ENCODE data around the gene TMEM132D.

The TMEM132D gene

DNA sequence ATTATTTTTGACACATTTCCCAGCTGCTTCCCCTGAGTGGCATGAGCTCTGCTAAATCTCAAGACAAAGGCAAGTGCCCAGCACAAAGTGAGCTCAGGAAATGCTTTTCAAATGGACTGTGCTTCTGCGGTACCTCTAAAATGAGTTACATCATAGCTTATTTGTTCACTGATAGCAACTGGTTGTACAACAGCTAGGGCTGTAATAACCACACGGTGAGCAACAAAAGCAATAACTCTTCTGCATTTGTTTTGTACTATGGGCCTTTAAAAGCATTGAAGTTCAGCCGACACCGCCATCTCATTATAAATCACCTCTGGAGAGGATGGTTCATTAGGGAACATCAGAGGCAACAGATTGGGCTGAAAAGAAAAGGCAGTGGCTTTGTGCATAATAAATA, 575.6 kb downstream of the TMEM132D start:
- peak; percentile 42 to 43 for DNase-seq

DNA sequence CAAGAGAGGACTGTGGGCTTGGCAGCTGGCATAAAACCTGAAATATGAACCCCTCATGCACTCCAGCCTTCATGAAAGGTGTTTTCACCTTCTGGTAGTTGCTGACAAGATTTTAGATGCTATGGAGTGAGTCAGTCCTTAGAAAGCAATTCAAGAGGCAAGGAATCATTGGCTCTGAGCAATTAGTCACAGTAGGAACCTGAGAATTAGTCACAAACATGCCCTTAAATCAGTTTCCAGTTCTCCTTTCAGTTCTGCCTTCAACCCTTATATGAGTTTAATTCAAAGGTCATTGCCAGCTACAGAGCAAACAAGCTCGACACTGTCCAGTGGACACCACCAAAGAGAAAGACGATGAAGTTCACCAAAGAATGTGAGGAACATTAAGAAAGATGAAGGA, 578.3 kb downstream of the TMEM132D start:
- DNase-seq, result peak; percentile 22 to 45

DNA sequence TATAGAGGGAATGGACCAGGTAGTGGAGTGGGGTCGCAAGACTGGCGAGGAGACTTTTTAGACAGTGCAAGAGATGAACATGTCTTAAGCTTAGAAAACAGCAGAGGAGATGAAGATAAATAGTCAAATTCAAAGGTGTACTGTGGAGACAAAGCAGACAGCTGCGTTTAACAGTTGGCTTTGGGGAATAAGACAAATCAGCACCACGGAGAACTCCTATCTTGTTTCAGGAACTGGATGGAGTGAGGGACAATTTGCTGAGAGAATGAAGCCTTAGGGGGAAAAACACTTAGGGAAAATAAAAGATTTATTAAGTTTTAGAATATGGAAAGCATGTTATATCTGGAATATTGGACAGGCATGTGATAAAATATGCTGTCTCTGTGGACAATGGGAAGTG, 591.8 kb downstream of the TMEM132D start:
- no peak for DNase-seq

DNA sequence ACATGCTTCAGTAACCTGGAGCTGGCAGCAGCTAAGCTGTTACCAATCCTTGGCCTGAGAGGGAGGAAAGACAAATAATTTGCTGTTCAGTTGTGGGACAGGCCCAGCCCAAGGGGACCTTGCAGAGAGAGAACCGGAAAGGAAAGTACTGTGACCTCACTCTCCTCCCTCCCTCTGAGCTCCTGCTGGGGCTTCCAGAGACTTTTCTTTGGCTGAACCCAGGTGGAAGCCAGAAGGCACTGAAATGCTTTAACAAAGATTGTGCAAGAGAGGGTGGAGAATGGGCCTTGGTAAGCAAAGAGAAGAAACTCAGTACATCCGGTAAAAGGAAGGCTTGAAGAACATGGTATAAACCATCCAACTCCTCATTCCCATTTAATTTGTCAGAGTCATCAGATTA, 593.5 kb downstream of the TMEM132D start:
- DNase-seq, result no peak

DNA sequence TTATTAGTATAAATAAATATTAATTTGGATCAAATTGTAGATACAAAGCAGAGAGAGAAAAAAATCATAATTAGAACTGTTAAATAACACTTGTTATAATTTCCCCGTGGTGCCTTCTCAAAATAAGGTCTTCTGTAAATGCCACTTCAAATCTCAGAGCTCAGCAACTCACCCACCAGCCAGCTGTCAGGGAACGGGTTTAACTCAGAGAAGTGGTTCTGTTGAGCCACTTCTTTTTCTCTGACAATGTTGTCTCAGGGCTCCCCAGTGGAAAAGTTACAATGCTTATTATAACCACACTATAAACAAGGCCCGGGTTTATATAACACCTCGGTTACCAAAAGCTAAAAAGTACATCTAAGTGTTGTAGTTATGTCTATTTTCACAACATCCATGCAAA, 598.0 kb downstream of the TMEM132D start:
- no peak for DNase-seq

DNA sequence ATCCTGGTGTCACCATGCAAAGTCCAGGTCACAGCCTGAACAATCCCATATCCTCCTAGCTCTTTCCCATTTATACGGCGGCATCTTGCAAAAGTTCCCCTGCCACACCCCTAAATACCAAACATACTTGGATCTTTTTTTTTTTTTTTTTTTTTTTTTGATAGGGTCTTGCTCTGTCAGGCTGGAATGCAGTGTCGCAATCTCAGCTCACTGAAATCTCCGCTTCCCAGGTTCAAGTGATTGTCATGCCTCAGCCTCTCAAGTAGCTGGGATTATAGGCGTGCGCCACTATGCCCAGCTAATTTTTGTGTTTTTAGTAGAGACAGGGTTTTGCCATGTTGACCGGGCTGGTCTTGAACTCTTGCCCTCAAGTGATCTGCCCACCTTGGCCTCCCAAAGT, 599.3 kb downstream of the TMEM132D start:
- DNase-seq, result no peak

DNA sequence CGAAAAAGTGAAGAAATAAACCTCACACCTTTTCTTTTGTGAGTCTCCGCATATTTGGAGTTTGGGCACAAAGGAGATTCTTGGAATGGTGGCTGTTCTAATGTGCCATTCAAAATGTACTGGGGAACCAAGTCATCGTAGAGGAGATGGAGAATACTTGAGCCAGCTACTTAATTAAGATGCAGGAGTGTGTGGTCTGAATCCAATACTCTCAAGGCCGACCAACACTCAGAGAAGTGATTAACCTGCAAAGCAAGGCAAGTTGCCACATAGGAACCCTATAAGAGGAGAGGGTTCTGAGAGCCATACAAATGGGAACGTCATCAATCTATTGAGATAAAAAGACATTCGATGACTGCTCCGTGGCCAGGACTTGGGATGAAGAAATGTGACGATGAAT, 603.8 kb downstream of the TMEM132D start:
- DNase-seq, result no peak

DNA sequence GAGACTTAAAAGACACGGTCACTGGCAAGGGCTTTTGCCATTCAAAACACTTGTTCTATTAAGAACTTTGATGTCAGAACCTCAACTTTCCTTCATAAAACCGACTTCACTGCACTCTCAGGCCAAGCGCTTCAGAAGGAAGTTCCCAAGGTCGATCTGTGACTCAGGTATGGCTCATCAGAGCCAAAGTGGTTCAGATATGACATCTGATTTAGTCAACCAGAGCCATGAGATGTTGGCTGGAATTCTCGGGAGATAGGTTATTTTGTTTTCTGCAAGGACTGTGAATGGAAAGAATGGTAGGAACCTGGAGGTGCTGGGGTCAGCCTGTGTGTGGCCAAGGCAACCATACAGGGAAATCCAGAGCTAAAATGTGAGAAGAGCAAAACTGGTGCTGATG, 604.9 kb downstream of the TMEM132D start:
- no peak for DNase-seq

DNA sequence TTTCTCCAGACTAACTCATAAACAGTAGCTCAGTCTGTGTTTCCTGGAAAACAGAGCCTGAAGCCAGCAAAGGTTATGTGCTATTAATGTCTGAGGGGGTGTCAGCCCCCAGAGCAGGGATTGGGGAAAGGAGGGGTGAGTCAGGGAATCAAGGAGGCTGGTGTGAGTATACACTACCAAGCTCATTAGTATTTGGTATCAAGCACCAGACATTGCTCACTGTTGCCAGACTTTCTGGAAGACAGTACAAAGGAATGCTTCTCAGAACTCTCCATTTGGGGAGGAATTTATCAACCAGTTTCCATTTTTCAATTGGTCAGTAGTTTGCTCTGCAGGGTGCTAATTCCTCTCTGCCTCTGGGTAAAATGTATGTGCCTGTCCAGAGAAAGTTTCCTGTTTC, 607.2 kb downstream of the TMEM132D start:
- no peak for DNase-seq

DNA sequence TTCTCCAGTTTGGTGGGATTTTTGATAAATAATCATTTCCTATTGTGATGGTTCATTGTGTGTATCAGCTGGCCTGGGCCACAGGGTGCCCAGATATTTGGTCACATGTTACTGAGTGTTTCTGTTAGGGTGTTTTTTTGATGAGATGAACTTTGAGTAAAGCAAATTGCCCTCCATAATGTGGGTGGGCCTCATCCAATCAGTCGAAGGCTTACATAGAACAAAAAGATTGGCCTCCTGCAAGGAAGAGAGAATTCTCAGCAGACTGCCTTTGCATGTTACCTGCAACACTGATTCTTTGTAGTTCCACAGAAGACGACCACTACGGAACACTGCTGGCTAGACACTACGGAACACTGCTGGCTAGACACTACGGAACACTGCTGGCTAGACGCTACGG, 609.0 kb downstream of the TMEM132D start:
- DNase-seq, result no peak

DNA sequence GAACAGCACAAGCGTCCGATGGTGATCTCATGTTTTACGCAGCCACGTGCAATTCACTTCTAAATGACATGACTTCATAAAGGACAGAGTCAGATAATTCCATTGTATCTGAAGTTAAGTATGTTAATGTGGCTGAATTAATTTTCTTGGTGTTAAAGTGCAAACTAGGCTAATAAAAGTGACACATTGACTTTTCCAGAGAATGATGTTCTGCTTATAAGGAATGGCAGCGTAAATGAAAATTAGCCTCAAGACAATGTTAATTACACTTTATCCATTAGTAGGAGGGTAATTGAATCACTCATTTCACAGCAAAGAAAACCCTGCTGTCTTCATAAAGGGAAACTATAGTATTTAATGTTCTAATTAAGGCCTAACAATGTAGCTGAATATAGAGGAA, 624.1 kb downstream of the TMEM132D start:
- DNase-seq, result no peak

DNA sequence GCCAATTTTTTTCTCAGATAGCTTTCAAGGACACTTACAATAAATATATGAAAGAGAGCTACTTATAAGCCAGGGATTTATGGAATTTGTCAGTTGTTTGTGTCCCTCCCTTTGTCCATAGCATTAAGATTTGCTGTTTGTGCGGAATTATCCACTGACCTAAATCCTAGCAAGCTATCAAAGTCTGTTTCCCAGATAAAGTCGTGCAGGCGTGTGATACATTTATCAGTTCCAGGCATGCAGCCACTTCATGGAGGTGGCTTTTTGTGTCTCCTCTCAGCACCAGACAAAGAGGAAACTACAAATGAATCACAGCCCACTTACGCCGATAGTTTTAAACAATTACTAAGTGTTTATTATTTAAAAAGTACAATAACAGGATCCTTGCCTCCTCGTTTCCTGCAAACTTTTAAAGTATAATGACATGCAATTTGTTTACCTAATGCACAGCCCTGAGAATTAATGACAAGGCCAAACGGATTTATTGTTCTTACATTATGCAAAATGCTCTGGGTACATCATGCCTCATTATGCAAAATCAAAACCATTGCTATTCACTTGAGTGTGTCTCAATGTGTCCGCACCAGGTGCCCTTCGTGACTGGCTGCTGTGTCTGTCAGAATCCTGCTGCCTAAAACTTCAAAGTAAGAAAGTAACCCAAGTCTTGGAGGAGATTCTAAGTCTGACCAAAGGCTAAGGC, 627.3 kb downstream of the TMEM132D start:
- no peak for DNase-seq

DNA sequence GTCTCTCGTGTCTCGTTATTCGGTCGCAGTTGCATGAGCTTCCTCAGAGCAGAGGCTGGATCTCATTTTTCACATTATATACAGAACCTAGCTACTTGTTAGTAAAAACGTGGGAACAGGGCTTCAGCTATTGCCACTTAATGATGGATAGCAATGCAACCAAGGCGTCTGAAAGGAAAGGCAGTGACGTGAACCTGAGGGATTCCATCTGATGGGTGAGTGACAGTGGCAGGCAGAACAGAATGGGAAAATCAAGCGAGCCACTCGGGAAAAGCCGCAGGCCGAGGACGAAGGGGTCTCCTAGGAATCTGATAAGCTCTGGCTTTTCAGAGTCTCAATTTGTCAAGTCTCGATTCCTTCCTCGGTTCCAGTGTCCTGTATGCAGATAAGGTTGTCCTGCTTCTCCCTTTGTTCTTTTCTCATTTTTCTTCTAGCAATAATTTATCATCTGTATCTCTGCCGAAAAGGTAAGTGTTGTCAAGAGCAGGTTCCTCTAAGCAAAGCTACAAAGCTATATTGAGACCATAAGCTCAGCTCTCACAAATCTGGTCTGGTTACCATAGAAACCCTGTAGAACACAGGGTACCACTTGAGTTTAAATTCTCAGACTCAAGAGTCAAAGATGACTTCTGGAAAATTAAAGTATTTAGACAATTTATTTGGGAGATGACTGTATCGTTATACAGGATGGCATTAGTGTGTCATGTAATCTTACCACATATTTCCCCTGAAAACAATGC, 633.9 kb downstream of the TMEM132D start:
- no peak for DNase-seq

DNA sequence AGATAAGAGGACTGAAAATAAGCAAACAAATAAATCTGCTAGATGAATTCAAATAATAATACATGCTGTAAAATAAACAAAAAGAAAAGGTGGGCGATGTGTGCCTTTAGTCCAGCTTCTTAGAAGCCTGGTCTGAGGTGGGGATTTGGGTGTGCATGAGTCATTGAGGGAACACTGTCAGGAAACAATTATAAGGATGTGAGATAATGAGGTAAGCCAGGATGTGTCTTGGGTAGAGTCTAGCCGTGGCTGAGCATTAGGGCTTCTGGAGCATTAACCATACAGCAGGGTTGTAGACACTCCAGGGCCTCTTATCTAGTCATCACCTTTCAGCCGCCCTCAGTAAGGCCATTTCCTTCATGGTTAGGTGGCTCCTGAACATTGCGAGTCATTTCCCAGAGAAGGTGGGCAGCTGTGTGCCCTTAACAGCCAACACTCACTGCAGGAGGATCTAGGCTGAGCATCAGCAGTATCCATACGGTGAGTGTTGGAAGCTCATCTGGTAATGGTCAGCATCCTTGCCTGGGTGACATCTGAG, 645.0 kb downstream of the TMEM132D start:
- DNase-seq, result no peak

DNA sequence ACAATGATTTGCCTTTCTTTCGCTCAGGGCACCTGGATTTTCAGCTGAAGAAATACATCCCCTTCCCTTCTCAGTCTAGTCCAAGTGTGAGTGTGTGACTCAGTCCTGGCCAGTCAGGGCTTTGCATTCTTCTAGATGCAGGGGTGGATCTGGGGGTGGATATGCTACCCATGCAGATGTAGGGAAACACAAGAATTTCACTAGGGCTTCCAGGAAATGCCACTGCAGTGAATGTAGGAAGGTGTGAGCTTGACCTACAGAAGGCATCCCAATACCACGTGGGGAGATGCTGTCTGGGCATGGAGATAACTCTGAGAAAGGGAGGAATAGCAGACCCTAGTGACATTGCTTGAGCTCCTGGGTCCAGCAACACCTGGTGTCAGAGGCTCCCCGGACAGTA, 646.3 kb downstream of the TMEM132D start:
- no peak for DNase-seq

DNA sequence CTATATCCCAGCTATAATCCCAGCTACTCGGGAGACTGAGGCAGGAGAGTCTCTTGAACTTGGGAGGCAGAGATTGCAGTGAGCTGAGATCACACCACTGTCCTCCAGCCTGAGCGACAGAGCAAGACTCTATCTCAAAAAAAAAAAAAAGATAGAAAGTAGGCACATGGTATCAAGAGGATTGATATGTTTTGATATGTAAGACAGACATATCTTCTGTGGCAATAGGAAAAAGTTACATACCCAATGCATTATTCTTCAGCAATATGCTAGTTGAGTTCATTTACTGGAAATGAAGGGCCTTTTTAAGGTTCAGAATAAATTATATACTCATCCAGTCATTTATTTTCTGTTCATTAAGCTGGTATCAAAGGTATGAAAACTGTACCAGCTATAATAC, 657.2 kb downstream of the TMEM132D start:
- DNase-seq, result no peak

DNA sequence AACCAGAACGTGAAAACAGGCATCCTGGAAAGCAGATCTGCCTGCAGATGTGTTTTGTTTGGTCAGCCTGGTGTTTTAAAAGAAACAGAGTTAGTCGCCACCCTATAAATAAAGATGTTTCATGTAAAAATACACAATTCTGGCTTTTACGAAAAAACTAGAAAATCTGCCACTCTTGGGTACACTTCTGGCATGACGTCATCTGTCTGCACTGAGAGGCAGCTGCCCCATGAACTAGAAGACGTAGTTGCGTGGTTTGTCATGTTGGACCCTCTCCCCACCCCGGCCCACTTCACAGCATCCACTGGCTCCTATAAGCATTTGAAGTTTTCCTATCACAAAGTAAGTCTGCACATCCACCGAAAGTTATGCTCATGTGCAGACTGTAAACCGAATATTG, 658.1 kb downstream of the TMEM132D start:
- DNase-seq, result no peak

DNA sequence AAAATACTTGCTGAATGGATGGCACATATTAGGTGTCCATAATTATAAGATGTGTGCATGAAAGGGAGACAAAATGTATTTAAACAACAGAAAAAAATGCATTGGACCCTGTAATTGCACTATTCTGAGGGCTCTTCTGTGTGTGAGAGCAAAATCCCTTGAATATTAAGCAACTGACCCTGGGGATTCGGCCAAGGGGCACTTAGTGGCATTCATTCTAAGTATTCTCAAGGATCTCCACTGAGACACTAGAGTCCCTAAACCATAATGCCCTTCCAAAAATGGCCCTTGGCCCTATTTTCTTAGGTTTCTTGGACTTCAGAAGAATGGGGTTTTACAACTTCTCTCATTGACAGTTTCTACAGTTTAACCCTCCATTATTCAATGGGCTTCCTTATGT, 662.0 kb downstream of the TMEM132D start:
- no peak for DNase-seq

DNA sequence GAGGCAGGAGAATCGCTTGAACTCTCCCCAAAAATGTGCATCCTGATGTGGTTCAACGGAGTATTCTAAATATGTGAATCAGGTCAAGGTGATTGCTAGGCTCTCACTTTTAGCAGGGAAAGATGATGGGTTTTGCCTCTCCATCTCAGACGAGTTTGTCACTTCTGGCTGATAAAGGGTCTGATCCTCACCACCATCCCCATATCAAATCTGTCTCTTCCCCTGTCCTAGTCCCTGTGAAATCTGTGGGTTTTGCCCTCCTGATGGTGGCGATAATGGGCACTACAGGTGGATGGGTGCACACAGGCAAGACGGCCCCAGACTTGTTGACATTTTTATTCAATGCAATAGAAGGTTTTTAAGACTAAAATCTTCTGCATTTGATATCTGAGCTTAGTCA, 665.9 kb downstream of the TMEM132D start:
- no peak for DNase-seq

DNA sequence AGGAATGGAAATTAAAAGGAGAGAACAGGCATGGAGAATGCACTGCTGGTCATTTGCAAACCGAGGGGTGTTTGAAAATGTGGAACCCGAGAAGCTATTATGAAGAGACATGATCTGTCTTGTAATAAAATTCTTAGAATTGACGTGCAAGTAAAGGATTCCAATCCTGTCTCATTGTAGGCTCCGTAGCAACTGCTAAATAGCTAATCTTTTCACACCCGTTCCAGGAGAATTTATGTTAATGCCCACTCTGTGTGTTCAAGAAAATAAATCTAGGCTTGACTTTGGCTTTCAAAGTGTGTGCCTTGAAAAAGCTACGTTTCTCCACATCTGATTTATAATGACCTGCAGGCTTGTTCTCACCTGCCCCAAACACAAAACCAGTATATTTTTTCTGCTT, 669.6 kb downstream of the TMEM132D start:
- no peak for DNase-seq

DNA sequence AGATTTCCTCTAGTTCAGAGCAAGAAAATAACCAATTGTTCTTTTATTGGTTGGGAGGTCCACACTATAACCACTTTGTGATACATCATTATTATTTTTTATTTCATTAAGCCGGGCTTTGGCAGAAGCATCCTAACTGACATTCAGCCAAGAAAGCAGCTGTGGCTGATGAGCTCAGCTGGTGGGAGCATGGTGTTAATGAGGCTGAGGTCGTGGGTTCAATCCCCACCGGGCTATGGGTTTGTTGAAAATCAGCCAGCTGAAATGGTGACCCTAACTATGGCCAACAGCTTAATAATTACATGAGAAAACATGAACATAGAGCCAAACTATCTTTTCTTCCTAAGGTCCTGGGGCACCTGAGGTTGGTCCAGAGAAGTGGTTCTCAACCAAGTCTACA, 672.3 kb downstream of the TMEM132D start:
- DNase-seq, result no peak

DNA sequence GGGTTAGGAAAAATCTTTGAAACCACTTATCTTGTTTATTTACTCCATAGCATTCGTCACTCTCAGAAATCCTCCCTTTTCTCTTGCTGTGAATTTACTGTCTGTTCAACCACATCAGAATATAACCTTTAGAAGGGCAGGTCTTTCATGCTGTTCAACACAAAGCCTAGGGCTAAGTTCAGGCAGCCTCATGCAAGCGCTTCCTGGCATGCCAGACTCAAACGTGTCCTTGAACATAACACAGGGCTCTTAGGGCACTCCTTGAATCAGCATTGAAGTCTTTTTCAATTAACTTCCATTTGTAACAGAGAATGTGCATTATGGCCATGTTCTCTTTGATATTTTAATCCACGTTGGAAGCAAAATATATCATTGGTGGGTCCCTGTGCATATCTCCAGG, 672.8 kb downstream of the TMEM132D start:
- no peak for DNase-seq

DNA sequence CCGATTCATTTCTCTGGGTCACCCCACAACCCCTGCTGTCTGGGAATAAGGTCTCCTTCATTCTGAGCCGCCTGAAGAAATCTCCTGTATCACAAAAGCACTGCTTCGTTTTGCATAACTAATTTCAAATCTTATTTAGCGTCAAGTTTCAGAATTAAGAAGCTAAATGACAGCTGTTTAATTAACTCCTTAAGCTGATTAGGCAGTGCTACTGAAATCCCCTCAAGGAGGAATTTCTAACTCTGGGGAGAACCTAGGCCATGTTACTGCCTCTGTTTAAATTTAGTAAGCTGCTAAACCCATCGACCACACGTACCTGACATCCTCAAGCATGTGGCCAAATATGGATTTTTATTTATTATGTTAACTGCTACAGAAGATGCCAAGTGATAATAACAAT, 677.0 kb downstream of the TMEM132D start:
- DNase-seq, result no peak

DNA sequence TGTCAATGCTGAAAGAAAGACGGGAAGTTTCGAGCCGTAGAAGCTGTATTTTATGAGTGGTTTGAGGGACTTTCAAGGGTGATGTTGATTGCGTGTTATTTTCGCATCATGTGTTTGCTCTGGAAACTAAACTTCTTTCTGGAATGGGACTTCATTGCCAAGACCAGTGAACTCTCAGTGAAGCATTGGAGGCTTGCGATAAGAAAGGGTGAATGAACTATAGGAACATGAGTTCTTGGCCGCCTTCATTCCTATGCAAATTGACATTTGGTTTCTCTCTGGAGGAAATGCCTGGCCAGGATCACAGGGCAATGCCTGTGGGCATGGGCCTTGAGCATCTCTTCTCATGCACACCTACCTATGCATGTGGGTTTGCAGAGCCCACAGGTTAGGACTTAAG, 677.8 kb downstream of the TMEM132D start:
- no peak for DNase-seq

DNA sequence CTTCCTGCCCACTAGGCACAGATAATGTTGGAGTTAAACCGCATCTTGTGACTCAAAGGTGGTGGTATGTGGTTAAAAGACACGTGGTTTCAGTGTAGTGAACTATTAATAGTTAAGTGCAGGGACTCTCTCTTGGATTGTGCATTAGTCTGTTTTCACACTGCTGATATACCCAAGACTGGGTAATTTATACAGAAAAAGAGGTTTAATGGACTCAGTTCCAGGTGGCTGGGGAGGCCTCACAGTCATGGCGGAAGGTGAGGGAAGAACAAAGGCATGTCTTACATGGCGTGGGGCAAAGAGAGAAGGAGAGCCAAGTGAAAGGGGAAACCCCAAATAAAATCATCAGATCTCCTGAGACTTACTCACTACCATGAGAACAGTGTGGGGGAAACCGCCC, 688.3 kb downstream of the TMEM132D start:
- no peak for DNase-seq

Data from NCI-H187 (cell line).